DOHH2 (cell line): ENCODE measurements around the gene LIMS1.

Experiments
- H3F3A ChIP-seq: fragments of 200-600 bp; sonication (generic), shearing (Covaris generic); 2 replicates; pipeline ENCODE4 v1.6.0; 2016; ENCODE audit warnings: antibody characterized with exemption, mild to moderate bottlenecking; ENCODE audit not compliant: control insufficient read depth, insufficient read depth
- H3K27ac ChIP-seq: fragments of 200-600 bp; sonication (generic); 2 replicates; pipeline ENCODE4 v1.5.1; 2014; ENCODE audit warnings: low read depth, mild to moderate bottlenecking, low read length, moderate library complexity
- H3K27me3 ChIP-seq: fragments of 200-600 bp; sonication (generic); 2 replicates; pipeline ENCODE4 v1.6.1; 2014; ENCODE audit warnings: mild to moderate bottlenecking, low read length, mixed read lengths; ENCODE audit not compliant: control insufficient read depth
- H3K36me3 ChIP-seq: fragments of 200-600 bp; sonication (generic); 2 replicates; pipeline ENCODE4 v1.6.1; 2014; ENCODE audit warnings: mild to moderate bottlenecking, low read length, moderate library complexity, mixed read lengths; ENCODE audit not compliant: control insufficient read depth
- H3K4me1 ChIP-seq: fragments of 200-600 bp; sonication (generic); 2 replicates; pipeline ENCODE4 v1.6.1; 2014; ENCODE audit warnings: mild to moderate bottlenecking, low read length, mixed read lengths; ENCODE audit not compliant: control insufficient read depth
- H3K4me2 ChIP-seq: fragments of 200-600 bp; sonication (generic); 2 replicates; pipeline ENCODE4 v1.6.0; 2014; ENCODE audit warnings: mild to moderate bottlenecking, low read length, moderate library complexity
- H3K4me3 ChIP-seq: fragments of 200-600 bp; sonication (generic); 2 replicates; pipeline ENCODE4 v1.5.1; 2014; ENCODE audit warnings: mild to moderate bottlenecking, low read length, mixed read lengths
- H3K79me2 ChIP-seq: fragments of 200-600 bp; sonication (generic); 2 replicates; pipeline ENCODE4 v1.6.1; 2014; ENCODE audit warnings: mild to moderate bottlenecking, low read length, mixed read lengths; ENCODE audit not compliant: control insufficient read depth
- H3K9me2 ChIP-seq: fragments of 200-600 bp; sonication (generic); replicated peaks from 2 replicates; pipeline ENCODE4 v1.6.1; 2014; ENCODE audit warnings: mild to moderate bottlenecking, low read length, mixed read lengths; ENCODE audit not compliant: control insufficient read depth
- H3K9me3 ChIP-seq: fragments of 200-600 bp; sonication (generic); 2 replicates; pipeline ENCODE4 v1.6.1; 2014; ENCODE audit warnings: antibody characterized with exemption, low read length, mixed read lengths; ENCODE audit not compliant: control insufficient read depth, insufficient read depth
- H4K20me1 ChIP-seq: fragments of 200-600 bp; sonication (generic); 2 replicates; pipeline ENCODE4 v1.6.0; 2014; ENCODE audit warnings: low read depth, mild to moderate bottlenecking, antibody characterized with exemption, low read length, moderate library complexity; ENCODE audit not compliant: control insufficient read depth, insufficient read depth
- CTCF ChIP-seq: fragments of 200-600 bp; sonication (generic); IDR thresholded peaks from one replicate; pipeline ENCODE4 v1.5.1; 2014; ENCODE audit warnings: antibody characterized with exemption, mild to moderate bottlenecking, low read depth, low read length; ENCODE audit not compliant: poor library complexity, severe bottlenecking
- EZH2phosphoT487 ChIP-seq: fragments of 200-600 bp; sonication (generic); IDR thresholded peaks from 2 replicates; pipeline ENCODE4 v1.6.1; 2017; ENCODE audit warnings: borderline replicate concordance, mild to moderate bottlenecking, antibody characterized with exemption, low read length, moderate library complexity, mixed read lengths

LIMS1 gene

DNA sequence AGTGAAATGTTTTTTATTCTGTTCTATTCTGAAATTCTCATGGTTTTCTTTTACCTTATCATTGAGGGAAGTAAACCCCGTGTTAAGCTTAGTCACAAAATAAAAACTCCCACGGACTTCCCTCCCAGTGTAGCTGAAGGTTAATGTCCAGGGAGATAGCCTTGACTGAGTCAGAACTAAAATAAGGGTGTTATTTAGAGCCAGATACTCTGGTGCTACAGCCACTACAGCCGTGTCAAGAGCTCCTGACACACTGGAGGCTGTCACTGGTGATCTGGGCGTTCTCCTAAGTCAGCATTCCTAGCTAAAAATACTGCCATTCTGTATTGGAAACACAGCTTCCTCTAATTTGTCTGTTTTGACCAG, 103.0 kb downstream of the LIMS1 start:
- H3K36me3 ChIP-seq, result no peaks in the 10 kb centered on the region
- peaks cover 61% of the 10 kb centered on the region for H3K79me2 ChIP-seq
- no peaks in the 10 kb centered on the region for H3K27me3 ChIP-seq
- H3K27ac ChIP-seq, result no peak overlapping the region
- H3K4me2 ChIP-seq, result no peak overlapping the region
- H3K4me3 ChIP-seq, result no peak overlapping the region
- no peaks in the 10 kb centered on the region for H3K9me3 ChIP-seq
- H3K4me1 ChIP-seq, result peaks cover 51% of the 10 kb centered on the region
- H3K9me2 ChIP-seq, result no peaks in the 10 kb centered on the region
- peaks cover 3% of the 10 kb centered on the region; the same call in 1 of the 2 replicates for H4K20me1 ChIP-seq
- peaks cover 2% of the 10 kb centered on the region; the same call in 1 of the 2 replicates for H3F3A ChIP-seq
- TF ChIP-seq CTCF (no peak), EZH2phosphoT487 (no peak)

DNA sequence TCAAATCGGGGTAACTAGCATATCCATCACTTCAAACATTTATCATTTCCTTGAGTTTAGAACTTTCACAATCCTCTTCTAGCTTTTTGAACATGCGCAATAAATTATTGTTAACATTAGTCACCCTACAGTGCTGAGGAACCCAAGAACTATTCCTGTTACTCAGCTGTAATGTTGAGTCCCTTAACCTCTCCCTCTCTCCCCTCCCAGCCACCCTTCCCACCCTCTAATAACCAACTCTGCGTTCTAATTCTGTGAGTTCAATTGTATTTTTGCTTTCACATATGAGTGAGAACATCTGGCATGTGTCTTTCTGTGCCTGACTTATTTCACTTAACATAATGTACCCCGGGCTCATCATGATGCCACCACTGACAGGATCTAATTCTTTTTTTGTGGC, 106.5 kb downstream of the LIMS1 start:
- Histone ChIP-seq H3F3A (no peaks in the 10 kb centered on the region), H3K79me2 (peaks cover 44% of the 10 kb centered on the region), H3K4me1 (peaks cover 24% of the 10 kb centered on the region)

DNA sequence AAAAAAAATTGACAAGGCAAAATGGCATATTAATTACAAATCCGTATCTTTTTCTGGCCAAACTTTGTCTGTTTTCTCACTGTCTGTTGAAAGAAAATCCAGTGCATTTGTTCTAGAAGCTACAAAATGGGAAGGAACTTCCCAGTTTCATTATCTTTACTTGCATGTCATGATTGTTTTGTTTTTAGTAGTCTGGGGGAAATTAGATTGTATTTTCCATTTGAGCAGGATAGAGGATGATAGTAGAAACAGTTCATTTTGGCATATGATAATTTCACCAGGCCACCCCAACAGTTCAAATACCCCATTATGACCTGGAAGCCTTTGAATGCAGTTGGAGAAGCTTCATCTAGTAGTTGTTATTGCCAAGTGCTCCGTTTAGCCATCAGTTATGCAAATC, 107.5 kb downstream of the LIMS1 start:
- H3K36me3 ChIP-seq, result no peaks in the 10 kb centered on the region; the same call in 1 of the 2 replicates
- H3K4me1 ChIP-seq, result peaks cover 17% of the 10 kb centered on the region
- no peak for TF ChIP-seq CTCF
- no peak for TF ChIP-seq EZH2phosphoT487
- no peaks in the 10 kb centered on the region for H3K27me3 ChIP-seq
- no peaks in the 10 kb centered on the region for H3K9me2 ChIP-seq
- H3F3A ChIP-seq, result no peaks in the 10 kb centered on the region
- H3K9me3 ChIP-seq, result no peaks in the 10 kb centered on the region
- H4K20me1 ChIP-seq, result peaks cover 2% of the 10 kb centered on the region; the same call in 1 of the 2 replicates
- H3K27ac ChIP-seq, result no peak overlapping the region
- no peak overlapping the region for H3K4me2 ChIP-seq
- peaks cover 37% of the 10 kb centered on the region for H3K79me2 ChIP-seq
- H3K4me3 ChIP-seq, result no peak overlapping the region

More for the DNA sequence above, 106.5 kb downstream of the LIMS1 start:
- Histone ChIP-seq H3K4me2 (no peak overlapping the region), H3K27ac (no peak overlapping the region), H3K9me3 (no peaks in the 10 kb centered on the region), H4K20me1 (peaks cover 3% of the 10 kb centered on the region; the same call in 1 of the 2 replicates), H3K9me2 (no peaks in the 10 kb centered on the region), H3K27me3 (no peaks in the 10 kb centered on the region), H3K4me3 (no peak overlapping the region), H3K36me3 (no peaks in the 10 kb centered on the region; the same call in 1 of the 2 replicates)
- TF ChIP-seq CTCF (no peak), EZH2phosphoT487 (no peak)
